ENCODE data around the gene CNOT11.

CNOT11 gene

DNA sequence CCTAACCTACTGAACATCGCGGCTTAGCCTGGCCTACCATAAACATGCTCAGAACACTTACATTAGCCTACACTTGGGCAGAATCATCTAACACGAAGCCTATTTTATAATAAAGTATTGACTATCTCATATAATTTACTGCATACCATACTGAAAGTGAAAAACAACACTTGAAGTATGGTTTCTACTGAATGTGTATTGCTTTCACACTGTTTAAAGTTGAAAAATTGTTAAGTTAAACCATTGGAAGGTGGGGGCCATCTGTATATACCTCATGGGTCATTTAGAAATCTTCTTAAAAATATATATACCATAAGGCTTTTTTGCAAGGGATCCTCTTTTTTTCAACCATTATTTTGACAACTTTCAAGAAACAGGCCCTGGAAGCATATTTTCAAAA, 39.3 kb downstream of the CNOT11 start:
- Histone ChIP-seq H3F3A (ENCODE audit: insufficient read depth, low read length) (no peaks in the 10 kb centered on the region), H3K9me3 (replicated peaks; ENCODE audit: insufficient read depth, low read length) (no peaks in the 10 kb centered on the region), H3K27ac (ENCODE audit: low read length) (no peak overlapping the region), H4K20me1 (ENCODE audit: insufficient read depth, low read length) (no peaks in the 10 kb centered on the region), H3K4me1 (ENCODE audit: low read length) (no peaks in the 10 kb centered on the region), H3K4me3 (ENCODE audit: low read length) (no peak overlapping the region), H3K9ac (ENCODE audit: low read length) (no peak overlapping the region), H3K4me2 (ENCODE audit: low read depth, low read length) (no peak overlapping the region), H3K9me2 (replicated peaks; ENCODE audit: insufficient read depth, low read length) (no peaks in the 10 kb centered on the region), H3K27me3 (replicated peaks; ENCODE audit: insufficient read depth, low read length) (no peaks in the 10 kb centered on the region), H3K79me2 (ENCODE audit: low read length) (peaks cover 51% of the 10 kb centered on the region), H2AFZ (ENCODE audit: low read length) (no peak overlapping the region), H3K36me3 (replicated peaks; ENCODE audit: insufficient read depth, low read length) (0 out of 2 replicates have a peak, but pooled peaks cover 7% of the 10 kb centered on the region)
- DNase-seq, result no peak
- TF ChIP-seq CTCF (IDR thresholded peaks at IDR 0.05; ENCODE audit: low read length), result no peak
- no peak for TF ChIP-seq EZH2 (optimal IDR thresholded peaks at IDR 0.05; ENCODE audit: low read depth, low read length)
- TF ChIP-seq EZH2phosphoT487 (IDR thresholded peaks at IDR 0.05; ENCODE audit: low read length), result no peak

- Histone ChIP-seq H3K79me2 (ENCODE audit: low read length) (peaks cover 66% of the 10 kb centered on the region), H3K4me2 (ENCODE audit: low read depth, low read length) (no peak overlapping the region), H3F3A (ENCODE audit: insufficient read depth, low read length) (no peaks in the 10 kb centered on the region), H3K27me3 (replicated peaks; ENCODE audit: insufficient read depth, low read length) (no peaks in the 10 kb centered on the region), H3K4me1 (ENCODE audit: low read length) (no peaks in the 10 kb centered on the region), H3K4me3 (ENCODE audit: low read length) (no peak overlapping the region), H2AFZ (ENCODE audit: low read length) (no peak overlapping the region), H3K9me3 (replicated peaks; ENCODE audit: insufficient read depth, low read length) (no peaks in the 10 kb centered on the region), H3K27ac (ENCODE audit: low read length) (no peak overlapping the region), H4K20me1 (ENCODE audit: insufficient read depth, low read length) (no peaks in the 10 kb centered on the region), H3K9ac (ENCODE audit: low read length) (no peak overlapping the region), H3K9me2 (replicated peaks; ENCODE audit: insufficient read depth, low read length) (no peaks in the 10 kb centered on the region), H3K36me3 (replicated peaks; ENCODE audit: insufficient read depth, low read length) (0 out of 2 replicates have a peak, but pooled peaks cover 5% of the 10 kb centered on the region)
- DNase-seq, result no peak
- TF ChIP-seq EZH2phosphoT487 (IDR thresholded peaks at IDR 0.05; ENCODE audit: low read length) (no peak), CTCF (IDR thresholded peaks at IDR 0.05; ENCODE audit: low read length) (no peak), EZH2 (optimal IDR thresholded peaks at IDR 0.05; ENCODE audit: low read depth, low read length) (no peak)
Observed at GRCh38 chr2:101293544-101293943, 40.9 kb downstream of the CNOT11 start.

DNA sequence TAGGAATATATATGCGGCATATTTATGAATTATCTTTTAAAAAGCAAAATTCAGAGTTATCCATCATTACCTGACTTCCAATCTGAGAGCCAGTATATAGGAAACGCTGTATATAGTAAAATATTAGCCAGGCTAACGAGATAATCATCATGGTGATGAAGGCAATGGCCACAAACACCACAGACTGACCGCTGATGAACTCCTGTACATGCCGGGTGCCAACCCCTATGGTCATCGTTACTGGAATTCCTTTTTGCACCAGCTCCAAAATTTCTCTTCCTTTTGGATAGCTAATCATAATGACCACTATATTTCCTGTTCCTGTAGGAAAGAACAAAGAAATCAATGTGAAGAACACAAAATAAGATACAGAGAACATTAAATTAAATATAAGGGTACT, 42.2 kb downstream of the CNOT11 start:
- H4K20me1 ChIP-seq (ENCODE audit: insufficient read depth, low read length), result 0 out of 2 replicates have a peak, but pooled peaks cover 6% of the 10 kb centered on the region
- H3K79me2 ChIP-seq (ENCODE audit: low read length), result peaks cover 79% of the 10 kb centered on the region
- no peak overlapping the region for H3K27ac ChIP-seq (ENCODE audit: low read length)
- H3K36me3 ChIP-seq (replicated peaks; ENCODE audit: insufficient read depth, low read length), result 0 out of 2 replicates have a peak, but pooled peaks cover 3% of the 10 kb centered on the region
- H3K9me3 ChIP-seq (replicated peaks; ENCODE audit: insufficient read depth, low read length), result no peaks in the 10 kb centered on the region
- no peak overlapping the region for H3K9ac ChIP-seq (ENCODE audit: low read length)
- H3K9me2 ChIP-seq (replicated peaks; ENCODE audit: insufficient read depth, low read length), result no peaks in the 10 kb centered on the region
- no peak overlapping the region for H3K4me2 ChIP-seq (ENCODE audit: low read depth, low read length)
- H3K4me3 ChIP-seq (ENCODE audit: low read length), result no peak overlapping the region
- no peak for DNase-seq
- H2AFZ ChIP-seq (ENCODE audit: low read length), result no peak overlapping the region
- H3F3A ChIP-seq (ENCODE audit: insufficient read depth, low read length), result no peaks in the 10 kb centered on the region
- TF ChIP-seq EZH2 (optimal IDR thresholded peaks at IDR 0.05; ENCODE audit: low read depth, low read length) (no peak), EZH2phosphoT487 (IDR thresholded peaks at IDR 0.05; ENCODE audit: low read length) (no peak), CTCF (IDR thresholded peaks at IDR 0.05; ENCODE audit: low read length) (no peak)
- H3K4me1 ChIP-seq (ENCODE audit: low read length), result no peaks in the 10 kb centered on the region
- H3K27me3 ChIP-seq (replicated peaks; ENCODE audit: insufficient read depth, low read length), result no peaks in the 10 kb centered on the region
